Skeletal muscle satellite cell (primary cell): ENCODE measurements around the gene CNTN4.

ENCODE experiments used
- H3K27me3 ChIP-seq: 2 replicates; pipeline ENCODE4 v1.7.0; 2013; ENCODE audit warnings: low read length; ENCODE audit not compliant: control insufficient read depth, insufficient read depth
- H3K36me3 ChIP-seq: 2 replicates; pipeline ENCODE4 v1.7.0; 2013; ENCODE audit warnings: mild to moderate bottlenecking, control low read depth, low read length; ENCODE audit not compliant: insufficient read depth
- H3K4me1 ChIP-seq: 2 replicates; pipeline ENCODE4 v1.7.0; 2013; ENCODE audit warnings: low read length; ENCODE audit not compliant: control insufficient read depth, insufficient read depth
- H3K4me2 ChIP-seq: 2 replicates; pipeline ENCODE4 v1.7.0; 2013; ENCODE audit warnings: mild to moderate bottlenecking, low read length
- H3K4me3 ChIP-seq: 2 replicates; pipeline ENCODE4 v1.7.0; 2013; ENCODE audit warnings: low read length
- H3K9ac ChIP-seq: 2 replicates; pipeline ENCODE4 v1.7.0; 2013; ENCODE audit warnings: mild to moderate bottlenecking, low read depth, low read length, moderate library complexity
- H3K9me3 ChIP-seq: replicated peaks from 2 replicates; pipeline ENCODE4 v1.7.0; 2013; ENCODE audit warnings: mild to moderate bottlenecking, control low read depth, low read length

The CNTN4 gene

DNA sequence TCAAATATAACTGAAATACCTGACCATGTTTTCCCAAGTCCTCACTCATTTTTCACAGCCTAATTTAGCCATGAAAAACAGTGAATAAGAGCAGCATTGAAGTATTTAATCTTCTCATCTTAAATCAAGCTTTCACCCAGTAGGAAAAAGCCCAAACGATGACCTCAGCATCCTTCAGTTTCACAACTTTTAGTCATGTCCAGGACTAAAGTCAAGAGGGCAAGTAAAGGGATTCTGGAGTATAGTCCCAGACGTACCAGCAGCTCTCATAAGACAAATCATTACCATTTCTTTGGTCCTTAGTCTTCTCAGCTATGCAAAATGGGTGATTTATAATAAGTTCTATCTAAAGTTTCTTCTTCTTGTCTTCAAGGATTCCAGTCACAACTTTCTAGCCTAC is 774.2 kb downstream of the CNTN4 start:
- no peaks in the 10 kb centered on the region for H3K27me3 ChIP-seq
- H3K36me3 ChIP-seq = no peaks in the 10 kb centered on the region
- H3K4me2 ChIP-seq = no peak overlapping the region
- no peaks in the 10 kb centered on the region for H3K4me1 ChIP-seq
- H3K9ac ChIP-seq = no peak overlapping the region
- H3K4me3 ChIP-seq = no peak overlapping the region
- H3K9me3 ChIP-seq = no peaks in the 10 kb centered on the region

DNA sequence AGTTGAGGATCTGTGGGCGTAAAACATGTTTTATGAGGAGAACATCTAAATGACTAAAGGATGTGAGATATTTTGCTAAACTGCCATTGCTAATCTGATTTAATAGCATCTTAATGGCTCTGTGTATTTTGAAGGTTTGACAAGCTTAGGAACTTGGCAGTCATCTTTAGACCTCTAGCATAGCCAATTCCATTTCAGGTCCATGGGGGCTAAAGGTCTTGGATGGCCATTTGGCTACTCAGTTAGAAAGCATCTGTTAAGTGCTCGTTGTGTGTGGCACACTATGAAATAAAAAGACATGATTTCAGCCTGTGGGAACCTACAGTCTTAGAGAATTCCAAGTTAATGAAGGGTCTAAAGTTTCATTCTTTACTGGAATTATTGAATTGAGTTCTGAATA is 775.3 kb downstream of the CNTN4 start:
- H3K4me1 ChIP-seq = no peaks in the 10 kb centered on the region
- H3K27me3 ChIP-seq = no peaks in the 10 kb centered on the region
- no peak overlapping the region for H3K4me2 ChIP-seq
- no peak overlapping the region for H3K9ac ChIP-seq
- H3K4me3 ChIP-seq = no peak overlapping the region
- no peaks in the 10 kb centered on the region for H3K36me3 ChIP-seq
- H3K9me3 ChIP-seq = no peaks in the 10 kb centered on the region

DNA sequence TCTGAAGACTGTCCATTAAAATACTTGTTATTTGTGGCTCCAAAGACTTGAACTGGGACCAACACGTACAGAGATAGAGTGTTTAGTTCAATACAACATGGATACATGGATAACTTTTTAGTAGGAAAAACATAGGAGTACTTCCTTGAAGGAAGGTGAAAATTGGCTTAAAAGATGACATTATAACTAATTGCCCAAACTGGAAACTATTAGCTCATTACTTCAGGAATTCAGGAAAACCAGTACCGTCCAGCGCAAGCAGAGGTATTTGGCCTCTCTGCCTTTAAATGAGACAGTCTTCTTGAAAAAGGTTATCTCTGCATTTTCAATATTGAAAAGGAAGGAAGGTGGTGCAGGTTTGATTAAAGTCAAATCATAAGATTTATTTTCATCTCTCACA is 777.0 kb downstream of the CNTN4 start:
- H3K4me3 ChIP-seq = no peak overlapping the region
- no peaks in the 10 kb centered on the region for H3K4me1 ChIP-seq

GRCh38 chr3:2876362-2876761 is 777.7 kb downstream of the CNTN4 start:
- no peak overlapping the region for H3K9ac ChIP-seq
- no peak overlapping the region for H3K4me2 ChIP-seq
- H3K4me1 ChIP-seq = no peaks in the 10 kb centered on the region
- H3K27me3 ChIP-seq = no peaks in the 10 kb centered on the region
- H3K36me3 ChIP-seq = no peaks in the 10 kb centered on the region
- H3K9me3 ChIP-seq = peaks cover 3% of the 10 kb centered on the region
- H3K4me3 ChIP-seq = no peak overlapping the region

More for the DNA sequence above, 777.0 kb downstream of the CNTN4 start:
- H3K36me3 ChIP-seq = no peaks in the 10 kb centered on the region
- H3K9me3 ChIP-seq = peaks cover 3% of the 10 kb centered on the region
- no peak overlapping the region for H3K9ac ChIP-seq
- no peak overlapping the region for H3K4me2 ChIP-seq
- H3K27me3 ChIP-seq = no peaks in the 10 kb centered on the region

DNA sequence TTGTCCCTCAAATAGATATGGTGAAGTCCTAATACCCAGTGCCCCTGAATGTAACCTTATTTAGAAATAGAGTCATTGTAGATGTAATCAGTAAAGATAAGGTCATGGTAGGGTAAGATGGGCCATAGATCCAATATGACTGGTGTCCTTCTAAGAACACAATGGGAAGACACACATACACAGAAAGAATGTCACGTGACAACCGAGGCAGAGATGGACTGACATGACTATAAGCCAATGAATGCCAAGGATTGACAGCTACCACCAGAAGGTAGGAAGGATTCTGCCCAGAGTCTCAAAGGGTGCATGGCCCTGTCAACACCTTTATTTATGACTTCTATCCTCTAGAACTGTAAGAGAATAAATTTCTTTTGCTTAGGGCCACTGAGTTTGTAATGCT is 780.4 kb downstream of the CNTN4 start:
- H3K9ac ChIP-seq = no peak overlapping the region
- H3K4me2 ChIP-seq = no peak overlapping the region
- no peaks in the 10 kb centered on the region for H3K4me1 ChIP-seq
- H3K36me3 ChIP-seq = no peaks in the 10 kb centered on the region
- no peaks in the 10 kb centered on the region for H3K27me3 ChIP-seq
- H3K9me3 ChIP-seq = peaks cover 3% of the 10 kb centered on the region
- H3K4me3 ChIP-seq = no peak overlapping the region

DNA sequence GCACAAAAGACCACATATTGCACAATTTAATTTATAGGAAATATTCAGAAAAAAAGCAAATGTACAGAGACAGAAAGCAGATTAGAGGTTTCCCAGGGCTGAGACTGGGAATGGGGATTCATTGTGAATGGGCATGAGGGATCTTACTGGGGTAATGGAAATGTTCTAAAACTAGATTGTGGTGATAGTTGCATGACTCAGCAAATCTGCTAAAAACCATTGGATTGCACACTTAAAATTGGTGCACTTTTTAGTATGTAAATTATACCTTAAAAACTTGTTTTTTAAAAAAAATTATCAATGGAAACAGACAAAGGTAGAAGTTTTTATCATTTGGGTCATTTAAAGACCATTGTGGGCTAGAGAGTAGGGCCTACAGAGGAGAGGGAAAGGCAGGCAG is 780.9 kb downstream of the CNTN4 start:
- no peak overlapping the region for H3K4me2 ChIP-seq
- no peaks in the 10 kb centered on the region for H3K4me1 ChIP-seq
- H3K27me3 ChIP-seq = no peaks in the 10 kb centered on the region
- no peak overlapping the region for H3K9ac ChIP-seq
- no peaks in the 10 kb centered on the region for H3K36me3 ChIP-seq
- no peak overlapping the region for H3K4me3 ChIP-seq
- H3K9me3 ChIP-seq = peaks cover 3% of the 10 kb centered on the region

DNA sequence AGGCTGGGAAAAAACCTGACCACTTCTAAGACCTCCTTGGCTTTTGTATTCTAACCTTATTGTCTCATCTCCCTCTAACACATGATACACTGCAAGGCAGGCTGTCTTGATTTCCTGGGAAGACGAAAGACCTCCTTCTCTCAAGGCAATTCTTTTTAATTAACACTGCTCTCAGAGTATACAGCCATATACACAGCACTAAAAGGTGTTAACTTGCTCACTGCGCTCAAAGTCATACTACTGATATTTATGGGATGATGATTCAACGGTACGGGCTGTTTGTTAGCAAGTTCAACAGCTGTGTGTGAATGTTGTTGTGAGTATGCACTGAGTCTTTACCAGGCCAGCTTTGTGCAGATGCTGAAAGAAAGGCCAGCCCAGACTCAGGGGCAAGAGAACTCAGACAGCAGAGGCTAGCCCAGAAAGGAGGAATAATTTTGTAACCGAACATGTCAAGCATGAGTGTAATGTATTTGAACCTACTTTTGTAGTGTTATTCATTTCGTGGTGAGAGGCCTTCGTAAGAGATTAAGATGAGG is 781.6 kb downstream of the CNTN4 start:
- H3K4me2 ChIP-seq = no peak overlapping the region
- H3K4me1 ChIP-seq = no peaks in the 10 kb centered on the region
- peaks cover 3% of the 10 kb centered on the region for H3K9me3 ChIP-seq

GRCh38 chr3:2883283-2883682 is 784.6 kb downstream of the CNTN4 start:
- no peaks in the 10 kb centered on the region for H3K36me3 ChIP-seq
- no peaks in the 10 kb centered on the region for H3K27me3 ChIP-seq
- H3K9ac ChIP-seq = no peak overlapping the region
- H3K4me3 ChIP-seq = no peak overlapping the region
- H3K4me2 ChIP-seq = no peak overlapping the region
- no peaks in the 10 kb centered on the region for H3K4me1 ChIP-seq
- H3K9me3 ChIP-seq = peaks cover 3% of the 10 kb centered on the region

More for the DNA sequence above, 781.6 kb downstream of the CNTN4 start:
- no peak overlapping the region for H3K4me3 ChIP-seq
- H3K27me3 ChIP-seq = no peaks in the 10 kb centered on the region
- no peaks in the 10 kb centered on the region for H3K36me3 ChIP-seq
- no peak overlapping the region for H3K9ac ChIP-seq

DNA sequence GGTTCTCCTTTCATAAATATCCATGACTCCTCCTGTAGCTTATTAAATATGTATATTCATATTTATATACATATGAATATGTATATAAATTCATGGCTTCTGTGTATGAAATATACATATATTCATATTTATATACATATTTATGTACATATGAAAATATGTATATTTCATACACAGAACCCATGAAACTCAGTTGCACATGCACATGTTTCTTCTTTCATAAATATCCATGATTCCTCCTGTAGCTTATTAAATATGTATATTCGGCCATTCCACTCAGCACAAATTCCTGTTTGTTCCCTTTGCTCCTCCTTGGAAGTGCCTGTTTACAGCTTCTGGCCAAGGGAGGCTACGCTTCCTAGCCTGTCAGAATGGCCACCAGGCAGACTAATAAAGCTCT is 789.9 kb downstream of the CNTN4 start:
- no peaks in the 10 kb centered on the region for H3K27me3 ChIP-seq
- no peak overlapping the region for H3K4me2 ChIP-seq
- H3K9me3 ChIP-seq = no peaks in the 10 kb centered on the region
- no peaks in the 10 kb centered on the region for H3K36me3 ChIP-seq
- no peak overlapping the region for H3K9ac ChIP-seq
- no peaks in the 10 kb centered on the region for H3K4me1 ChIP-seq
- no peak overlapping the region for H3K4me3 ChIP-seq

DNA sequence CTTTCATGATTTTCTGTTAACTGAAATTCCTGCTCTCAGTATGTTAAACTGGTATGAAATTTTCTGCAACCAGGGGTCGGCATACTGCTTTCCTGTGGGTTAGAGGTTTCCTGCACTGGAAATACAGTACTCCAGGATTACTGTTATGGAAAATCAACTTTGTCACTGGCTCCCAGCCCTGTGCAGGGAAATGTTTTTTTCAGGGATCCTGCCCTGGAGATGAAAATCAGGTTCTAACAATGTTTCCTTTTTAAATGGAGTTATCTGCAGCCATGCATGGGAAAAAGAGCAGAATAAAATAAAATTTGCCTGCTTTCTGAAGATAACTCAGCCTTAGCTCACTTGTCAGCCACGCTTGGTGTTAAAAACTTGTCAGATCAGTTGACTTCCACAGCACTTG is 791.1 kb downstream of the CNTN4 start:
- no peaks in the 10 kb centered on the region for H3K27me3 ChIP-seq
- no peak overlapping the region for H3K9ac ChIP-seq
- no peak overlapping the region for H3K4me2 ChIP-seq
- H3K4me3 ChIP-seq = no peak overlapping the region
- no peaks in the 10 kb centered on the region for H3K36me3 ChIP-seq
- no peaks in the 10 kb centered on the region for H3K9me3 ChIP-seq
- no peaks in the 10 kb centered on the region for H3K4me1 ChIP-seq

DNA sequence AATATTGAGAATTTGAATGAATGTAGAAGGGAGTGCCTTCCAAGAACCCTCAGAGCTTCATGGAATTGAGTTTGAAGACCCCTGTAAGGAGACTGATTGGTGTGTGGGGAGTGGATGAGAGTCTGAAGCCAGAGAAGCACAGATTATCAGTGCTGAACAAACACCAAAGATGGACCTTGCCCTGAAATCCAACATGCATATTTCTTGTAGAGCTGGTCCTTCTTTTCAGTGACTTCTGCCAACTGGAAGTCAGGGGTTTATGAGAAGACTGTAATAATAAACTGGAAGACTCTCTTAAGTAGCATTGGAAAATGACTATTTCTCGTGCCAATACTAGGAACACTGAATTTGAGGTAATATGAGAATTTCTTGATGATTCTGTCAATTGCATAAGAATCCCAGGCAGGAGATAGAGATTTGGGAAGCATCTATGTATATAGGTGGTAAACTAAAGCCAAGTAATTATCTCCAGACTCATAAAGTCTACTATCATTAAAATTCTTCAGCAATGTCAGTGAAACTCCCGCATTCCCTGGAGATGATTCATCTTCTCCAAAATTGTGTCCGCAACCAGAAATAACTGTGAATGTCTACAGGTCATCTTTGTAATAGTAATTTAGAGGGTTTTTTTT is 797.8 kb downstream of the CNTN4 start:
- Histone ChIP-seq H3K4me3 (no peak overlapping the region), H3K9ac (no peak overlapping the region), H3K9me3 (no peaks in the 10 kb centered on the region), H3K4me1 (no peaks in the 10 kb centered on the region), H3K4me2 (no peak overlapping the region), H3K27me3 (no peaks in the 10 kb centered on the region), H3K36me3 (no peaks in the 10 kb centered on the region)

DNA sequence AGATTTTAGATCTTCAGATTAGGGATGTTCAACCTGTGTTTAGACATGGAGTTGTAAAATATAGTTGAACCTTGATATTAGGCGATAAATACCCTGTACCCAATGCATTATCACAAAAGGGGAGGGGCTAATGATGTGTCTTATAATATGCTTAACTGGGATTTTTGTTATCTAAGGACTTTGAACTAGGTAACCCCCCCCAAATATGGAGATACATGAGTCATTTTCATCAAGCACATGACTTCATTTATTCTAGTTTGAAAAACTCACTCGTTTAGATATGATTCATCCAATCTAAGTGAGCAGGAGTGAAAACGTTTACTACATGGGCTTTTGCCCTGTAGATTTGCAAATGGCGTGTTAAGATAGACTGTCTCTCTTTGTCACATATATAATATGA is 799.2 kb downstream of the CNTN4 start:
- H3K9ac ChIP-seq = no peak overlapping the region
- H3K36me3 ChIP-seq = no peaks in the 10 kb centered on the region
- H3K27me3 ChIP-seq = no peaks in the 10 kb centered on the region
- no peak overlapping the region for H3K4me2 ChIP-seq
- H3K4me3 ChIP-seq = no peak overlapping the region
- no peaks in the 10 kb centered on the region for H3K4me1 ChIP-seq
- H3K9me3 ChIP-seq = no peaks in the 10 kb centered on the region
